GM12875 (cell line): ENCODE measurements around the gene SPATC1L.
"Not testable (repeated sequence)": the region's sequence is repeated elsewhere in the genome, so short reads cannot be mapped to it uniquely, and the experiment has no call there.

Experiments used
- H3K4me3 ChIP-seq: one replicate; pipeline ENCODE4 v1.5.1; 2011; ENCODE audit warnings: low read depth, low read length, control low read depth
- TF ChIP-seq, protein P1 (sequence below): IDR thresholded peaks from 2 replicates; pipeline ENCODE4 v1.5.1; 2011; ENCODE audit warnings: low read depth, mild to moderate bottlenecking, control low read depth, inconsistent platforms, low read length, moderate library complexity, borderline replicate concordance; ENCODE audit not compliant: insufficient read depth

Gene SPATC1L

GRCh38 chr21:46178961-46179360, 5.3 kb downstream of the SPATC1L start:
- TF ChIP-seq, protein P1, sequence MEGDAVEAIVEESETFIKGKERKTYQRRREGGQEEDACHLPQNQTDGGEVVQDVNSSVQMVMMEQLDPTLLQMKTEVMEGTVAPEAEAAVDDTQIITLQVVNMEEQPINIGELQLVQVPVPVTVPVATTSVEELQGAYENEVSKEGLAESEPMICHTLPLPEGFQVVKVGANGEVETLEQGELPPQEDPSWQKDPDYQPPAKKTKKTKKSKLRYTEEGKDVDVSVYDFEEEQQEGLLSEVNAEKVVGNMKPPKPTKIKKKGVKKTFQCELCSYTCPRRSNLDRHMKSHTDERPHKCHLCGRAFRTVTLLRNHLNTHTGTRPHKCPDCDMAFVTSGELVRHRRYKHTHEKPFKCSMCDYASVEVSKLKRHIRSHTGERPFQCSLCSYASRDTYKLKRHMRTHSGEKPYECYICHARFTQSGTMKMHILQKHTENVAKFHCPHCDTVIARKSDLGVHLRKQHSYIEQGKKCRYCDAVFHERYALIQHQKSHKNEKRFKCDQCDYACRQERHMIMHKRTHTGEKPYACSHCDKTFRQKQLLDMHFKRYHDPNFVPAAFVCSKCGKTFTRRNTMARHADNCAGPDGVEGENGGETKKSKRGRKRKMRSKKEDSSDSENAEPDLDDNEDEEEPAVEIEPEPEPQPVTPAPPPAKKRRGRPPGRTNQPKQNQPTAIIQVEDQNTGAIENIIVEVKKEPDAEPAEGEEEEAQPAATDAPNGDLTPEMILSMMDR = no peak
- H3K4me3 ChIP-seq = no peak overlapping the region

- not testable (repeated sequence) for H3K4me3 ChIP-seq
Measured at GRCh38 chr21:46176443-46177129, 7.7 kb downstream of the SPATC1L start.

DNA sequence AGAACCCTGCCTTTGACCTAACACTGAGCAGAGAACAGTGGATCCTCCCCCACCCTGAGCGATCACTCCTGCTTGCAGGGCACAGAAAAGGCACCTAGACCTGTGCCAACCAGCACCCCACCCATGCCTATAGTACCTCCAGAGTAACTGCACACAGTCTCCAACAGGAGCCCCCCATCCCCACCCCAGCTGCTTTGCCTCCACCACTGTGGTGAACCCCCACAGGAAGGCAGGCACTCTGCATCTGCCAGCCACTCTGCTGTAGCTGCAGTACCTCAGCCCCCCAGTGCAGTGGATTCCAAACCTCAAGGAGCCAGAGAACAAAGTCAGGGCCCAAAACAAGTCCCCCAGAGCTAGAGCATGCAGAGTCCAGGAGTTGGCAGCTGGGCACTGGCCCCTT, 10.7 kb downstream of the SPATC1L start:
- TF ChIP-seq, protein P1 = no peak

DNA sequence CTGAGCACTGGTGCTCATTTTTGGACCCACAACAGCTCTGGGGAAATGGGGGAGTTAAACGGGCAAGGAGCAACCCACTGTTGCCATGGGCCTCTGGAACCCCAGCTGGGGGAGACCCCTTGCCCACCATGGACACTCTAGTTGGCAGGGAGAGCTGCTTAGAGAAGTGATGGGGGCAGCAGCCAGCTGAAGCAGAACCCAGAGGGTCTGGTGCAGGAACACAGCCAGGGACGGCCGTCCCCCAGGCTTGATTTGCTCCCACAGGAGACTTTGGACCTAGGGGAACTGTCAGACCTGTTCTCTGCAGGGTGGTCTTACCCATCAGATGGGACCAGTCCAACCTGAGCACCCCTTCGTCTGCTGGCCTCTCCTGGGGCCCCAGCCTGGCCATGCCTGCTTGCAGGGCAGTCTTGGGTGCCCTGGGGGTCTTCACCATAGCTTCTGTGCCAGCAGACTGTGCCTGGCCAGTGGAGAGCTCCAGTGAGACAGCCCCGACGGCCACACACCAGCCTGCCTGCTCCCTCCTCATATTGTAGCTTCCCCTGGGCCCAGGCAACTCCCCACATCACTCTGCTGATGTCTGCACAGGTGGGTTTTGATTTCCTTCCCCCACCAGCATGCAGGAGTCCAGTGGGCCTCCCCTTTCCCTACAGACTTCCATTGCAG, 11.3 kb downstream of the SPATC1L start:
- no peak overlapping the region for H3K4me3 ChIP-seq
- TF ChIP-seq, protein P1 = no peak

More for the DNA sequence above, 10.7 kb downstream of the SPATC1L start:
- H3K4me3 ChIP-seq = no peak overlapping the region

DNA sequence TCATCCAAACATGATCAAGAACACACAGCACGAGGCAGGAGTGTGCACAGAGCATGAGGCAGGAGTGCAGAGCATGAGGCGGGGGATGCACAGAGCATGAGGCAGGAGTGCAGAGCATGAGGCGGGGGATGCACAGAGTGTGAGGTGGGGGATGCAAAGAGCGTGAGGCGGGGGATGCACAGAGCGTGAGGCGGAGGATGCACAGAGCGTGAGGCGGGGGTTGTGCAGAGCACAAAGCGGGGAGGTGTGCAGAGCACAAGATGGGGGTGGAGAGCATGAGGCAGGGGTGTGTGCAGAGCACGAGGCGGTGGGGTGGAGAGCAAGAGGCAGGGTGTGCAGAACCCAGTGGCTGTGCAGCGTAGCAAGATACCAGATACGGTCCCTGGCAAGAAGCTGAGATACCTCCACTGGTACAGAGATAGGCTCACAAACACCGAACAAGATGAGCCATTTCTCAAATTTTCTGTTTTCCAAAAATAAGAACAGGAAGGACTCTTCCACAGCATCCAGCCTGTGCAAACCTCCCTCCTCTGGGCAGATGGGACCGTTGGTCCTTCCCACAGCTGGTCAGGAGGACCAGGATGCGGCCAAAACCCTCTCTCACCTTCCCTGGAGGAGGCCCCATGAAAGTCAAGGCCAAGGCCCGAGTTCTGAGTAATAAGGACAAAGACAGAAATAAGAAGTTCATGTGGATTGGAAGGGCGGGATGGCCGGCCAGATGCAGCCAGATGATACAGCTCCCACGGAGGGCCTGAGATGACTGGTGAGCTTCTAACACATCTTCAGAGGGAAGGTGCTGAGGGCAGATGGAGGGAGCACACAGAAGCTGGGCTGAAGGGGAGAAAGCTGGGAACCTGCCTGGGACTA, 12.0 kb downstream of the SPATC1L start:
- TF ChIP-seq, protein P1 = no peak
- no peak overlapping the region for H3K4me3 ChIP-seq

- no peak overlapping the region for H3K4me3 ChIP-seq
- TF ChIP-seq, protein P1 = no peak
Measured at GRCh38 chr21:46171585-46171984, 12.7 kb downstream of the SPATC1L start.

GRCh38 chr21:46170436-46171193, 13.6 kb downstream of the SPATC1L start:
- H3K4me3 ChIP-seq = not testable (repeated sequence)
